Fibroblast of skin of back (primary cell): ENCODE results near the gene TNFRSF1A.
A peak's percentile ranks its signal among the peaks of the same experiment; 100 is the strongest.

Source experiments
- DNase-seq: peaks from one replicate; pipeline ENCODE4 v3.0.0-alpha.2; 2013

TNFRSF1A gene

DNA sequence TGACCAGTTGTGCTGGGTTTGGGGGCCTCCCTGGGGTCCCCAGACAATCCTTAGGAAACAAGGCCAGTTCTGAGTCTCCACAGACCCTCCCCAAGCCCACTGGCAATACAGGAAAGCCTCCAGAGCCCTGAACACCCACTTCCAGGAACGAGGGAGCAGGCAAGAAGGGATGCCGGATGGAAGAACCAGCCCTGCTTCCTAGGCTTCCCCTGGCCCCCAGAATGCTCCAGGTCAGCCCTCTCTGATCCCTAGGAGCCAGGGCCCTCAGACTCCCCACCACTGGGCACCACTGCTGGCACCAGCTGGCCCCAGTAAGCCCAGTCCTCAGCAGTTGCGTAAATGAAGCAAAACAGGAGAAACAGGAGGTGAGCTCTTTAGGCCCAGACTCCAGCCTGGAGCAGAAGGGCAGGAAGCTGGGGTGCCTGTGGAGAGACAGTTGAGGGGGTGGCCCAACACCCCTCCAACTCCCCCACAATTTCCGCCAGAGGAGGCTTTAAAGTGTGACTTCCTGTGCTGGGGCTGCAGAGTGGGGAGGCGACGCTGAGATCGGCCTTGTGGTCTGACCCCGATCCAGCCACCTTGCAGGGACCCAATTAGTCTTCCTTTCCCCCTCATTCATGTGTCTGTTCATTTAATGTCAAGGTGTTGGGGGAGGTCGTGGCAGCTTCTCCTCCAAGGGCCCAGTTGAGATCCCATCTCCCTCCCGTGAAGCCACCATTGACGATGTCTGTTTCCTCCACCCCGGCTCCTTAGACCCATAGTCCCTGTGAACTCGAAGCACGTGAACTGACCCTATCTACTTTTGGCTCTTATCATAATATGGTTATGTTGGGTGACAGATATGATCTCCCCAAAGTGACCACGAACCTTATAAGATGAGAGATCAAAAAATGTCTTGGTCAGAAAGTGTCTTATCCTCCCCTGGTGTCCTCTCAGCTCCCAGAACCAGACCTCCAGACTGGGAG, 4.7 kb downstream of the TNFRSF1A start:
- DNase-seq: no peak

DNA sequence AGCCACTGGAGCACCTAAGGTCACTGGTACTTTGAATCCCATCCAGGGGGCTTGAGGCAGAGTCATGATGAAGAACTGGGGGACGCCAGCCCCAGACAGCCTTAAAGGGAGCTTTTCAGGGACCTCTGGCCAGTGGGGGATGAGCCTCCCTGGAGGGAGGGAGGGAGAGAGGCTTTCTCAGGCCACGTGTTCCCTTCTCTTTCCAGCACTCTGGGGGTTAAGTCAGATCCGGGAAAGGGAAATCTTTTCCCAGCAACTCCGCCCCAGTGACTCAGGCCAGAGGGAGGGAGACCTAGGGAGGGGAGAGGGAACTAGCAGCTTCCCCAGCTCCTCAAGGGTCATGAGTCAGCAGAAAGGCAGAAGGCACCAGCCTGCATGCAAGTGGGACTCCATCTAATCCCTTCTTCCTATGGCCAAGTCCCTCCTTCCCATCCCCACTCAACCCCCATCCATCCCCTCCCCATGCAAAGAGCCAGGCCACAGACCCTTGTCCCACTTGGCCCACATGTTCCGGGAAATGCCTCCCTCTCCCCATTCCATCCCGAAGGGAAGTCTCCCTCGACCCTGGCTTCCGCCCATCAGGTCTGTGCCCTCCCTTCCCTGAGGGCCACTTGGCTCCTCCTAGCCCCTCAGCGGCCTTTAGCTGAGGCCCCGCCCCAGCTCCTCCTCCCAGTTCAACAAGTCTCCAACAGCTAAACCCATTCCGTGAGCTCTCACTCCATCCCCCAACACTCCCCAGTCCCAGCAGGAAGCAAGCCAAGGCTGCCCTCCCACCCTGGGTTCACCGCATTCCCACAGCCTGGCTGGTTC, 5.6 kb downstream of the TNFRSF1A start:
- DNase-seq: peak; percentile 100

DNA sequence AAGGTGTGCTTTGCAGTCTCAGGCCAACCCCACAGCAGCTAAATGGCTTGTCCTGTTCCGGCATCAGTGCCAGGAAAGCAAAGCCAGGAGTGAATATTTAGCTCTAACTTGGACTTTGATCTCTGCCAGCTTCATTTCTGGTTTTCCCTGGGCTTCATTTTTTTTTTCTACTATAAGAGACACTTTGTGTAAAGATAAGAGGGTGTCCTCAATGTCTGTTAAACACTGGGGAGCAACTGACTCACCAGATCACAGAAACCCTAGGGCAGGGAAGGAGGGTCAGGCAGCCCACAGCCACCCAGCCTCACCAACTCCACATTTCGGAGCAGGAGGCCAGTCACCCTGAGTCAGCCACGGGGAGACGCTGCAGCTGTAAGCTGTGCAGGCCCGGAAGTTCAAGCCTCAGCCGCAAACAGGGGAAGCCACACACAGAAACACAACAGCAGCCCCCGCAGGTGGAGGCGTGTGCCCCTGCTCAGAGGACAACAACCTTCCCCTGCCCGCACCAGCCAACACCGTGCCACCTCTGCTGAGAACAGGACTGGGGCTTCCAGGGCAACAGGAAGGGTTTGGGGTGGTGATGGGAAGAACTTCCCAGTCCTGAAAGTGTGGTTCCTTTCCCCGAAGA, 6.3 kb downstream of the TNFRSF1A start:
- DNase-seq: peak; percentile 86

- no peak for DNase-seq
Measured at GRCh38 chr12:6334940-6335450, 6.9 kb downstream of the TNFRSF1A start.

DNA sequence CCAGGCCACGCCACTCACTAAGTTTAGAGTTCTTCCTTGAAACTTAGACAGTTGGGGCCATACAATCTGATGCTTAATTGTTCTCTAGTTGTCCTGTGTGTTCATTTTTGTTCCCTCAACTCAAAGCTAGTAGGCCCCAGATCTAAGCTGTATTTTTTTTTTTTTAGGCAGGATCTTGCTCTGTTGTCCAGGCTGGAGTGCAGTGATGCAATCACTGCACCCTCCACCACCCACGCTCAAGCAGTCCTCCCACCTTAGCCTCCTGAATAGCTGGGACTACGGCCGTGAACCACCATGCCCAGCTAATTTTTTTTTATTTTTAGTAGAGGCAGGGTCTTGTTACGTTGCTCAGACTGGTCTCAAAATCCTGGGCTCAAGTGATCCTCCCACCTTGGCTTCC, 7.5 kb downstream of the TNFRSF1A start:
- no peak for DNase-seq

DNA sequence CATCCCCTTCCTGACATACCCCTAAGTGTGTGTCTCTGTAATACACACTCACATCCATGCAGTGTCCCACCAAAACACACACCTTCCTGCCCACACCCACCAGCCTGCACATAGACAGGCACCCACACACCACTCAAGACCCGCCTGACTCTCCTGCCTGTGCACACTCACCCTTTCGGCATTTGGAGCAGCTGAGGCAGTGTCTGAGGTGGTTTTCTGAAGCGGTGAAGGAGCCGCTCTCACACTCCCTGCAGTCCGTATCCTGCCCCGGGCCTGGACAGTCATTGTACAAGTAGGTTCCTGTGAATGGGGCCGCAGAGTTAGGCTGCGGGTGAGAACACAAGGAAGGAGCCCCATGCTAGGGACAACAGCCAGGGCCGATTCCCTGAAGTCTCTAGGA, 8.3 kb downstream of the TNFRSF1A start:
- peak; percentile 74 for DNase-seq

DNA sequence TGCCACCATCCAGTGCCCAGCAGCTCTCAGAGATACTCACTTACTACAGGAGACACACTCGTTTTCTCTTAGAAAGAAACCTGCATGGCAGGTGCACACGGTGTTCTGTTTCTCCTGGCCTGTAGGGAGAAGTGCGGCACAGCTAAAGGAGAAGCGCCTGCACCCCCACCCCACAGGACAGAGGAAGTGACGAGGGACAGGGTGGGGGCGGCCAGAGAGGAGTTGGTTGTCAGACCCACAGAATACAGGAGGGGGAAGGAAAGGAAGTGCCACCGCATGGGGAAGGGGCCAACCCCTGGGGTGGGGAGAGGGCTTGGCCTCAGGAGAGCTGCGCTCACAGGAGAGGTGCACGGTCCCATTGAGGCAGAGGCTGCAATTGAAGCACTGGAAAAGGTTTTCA, 8.8 kb downstream of the TNFRSF1A start:
- no peak for DNase-seq

DNA sequence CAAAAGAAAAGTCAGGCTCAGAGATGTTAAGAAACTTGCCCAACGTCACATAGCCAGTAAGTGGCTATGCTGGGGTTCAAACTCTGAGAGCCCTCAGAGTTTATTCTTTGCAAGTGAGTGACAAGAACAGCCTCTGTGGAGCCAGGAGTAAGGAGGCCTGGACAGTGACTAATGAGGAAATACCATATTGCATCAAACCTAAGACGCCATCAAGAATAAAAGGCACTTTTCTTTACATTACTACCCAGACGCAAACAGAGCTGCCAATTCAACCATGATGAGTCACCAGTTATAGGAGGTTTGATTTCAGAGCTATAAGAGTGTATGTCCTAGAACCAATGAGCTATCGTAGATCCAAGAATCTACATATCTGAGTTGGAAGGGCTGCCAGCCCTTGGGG, 9.4 kb downstream of the TNFRSF1A start:
- DNase-seq: peak; percentile 95

DNA sequence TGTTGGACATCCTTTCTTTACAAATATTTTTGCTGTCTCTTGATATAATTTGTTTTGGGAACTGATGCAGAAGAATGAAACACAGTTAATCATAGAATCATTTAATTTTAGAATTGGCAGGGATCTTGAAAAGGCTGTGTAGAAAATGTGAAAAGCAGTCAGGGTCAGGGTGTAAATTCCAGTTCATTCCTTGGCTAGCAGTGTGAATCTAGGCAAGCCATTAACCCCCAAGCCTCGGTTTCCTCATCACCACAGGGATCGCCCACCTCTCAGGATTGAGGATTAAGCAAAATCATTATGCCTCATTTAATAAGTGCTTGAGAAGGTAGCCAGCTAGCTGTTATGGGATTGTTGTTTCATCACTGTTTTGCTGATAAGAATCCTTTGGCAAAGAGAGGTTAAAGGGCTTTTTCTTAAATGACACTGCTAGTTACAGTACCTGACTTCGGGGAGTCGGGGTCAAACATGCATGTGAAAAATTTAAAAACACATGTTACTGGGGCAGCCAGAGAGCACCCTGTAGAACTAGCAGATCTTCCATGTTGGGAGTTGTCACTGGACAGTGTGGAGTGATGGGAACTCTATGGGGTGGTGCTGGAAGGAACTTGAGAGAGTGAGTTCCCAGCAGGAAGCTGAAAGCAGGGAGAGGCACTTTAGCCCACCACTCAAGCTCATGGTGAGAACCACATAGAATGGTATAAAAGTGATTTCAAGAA, 10.7 kb downstream of the TNFRSF1A start:
- DNase-seq: no peak

- DNase-seq: no peak
Measured at GRCh38 chr12:6330192-6330591, 11.7 kb downstream of the TNFRSF1A start.

DNA sequence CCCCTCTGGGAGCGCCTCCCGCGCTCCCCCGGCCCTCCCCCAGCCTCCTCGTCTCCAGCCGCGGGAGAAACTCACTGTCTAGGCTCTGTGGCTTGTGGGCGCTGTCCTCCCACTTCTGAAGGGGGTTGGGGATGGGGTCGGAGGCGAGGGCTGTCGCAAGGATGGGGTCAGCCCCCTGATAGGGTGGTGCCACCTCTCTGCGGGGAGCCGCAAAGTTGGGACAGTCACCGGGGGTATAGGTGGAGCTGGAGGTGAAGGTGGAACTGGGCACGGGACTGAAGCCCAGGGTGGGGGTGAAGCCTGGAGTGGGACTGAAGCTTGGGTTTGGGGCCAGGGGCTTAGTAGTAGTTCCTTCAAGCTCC, 12.2 kb downstream of the TNFRSF1A start:
- DNase-seq: no peak

- no peak for DNase-seq
Measured at GRCh38 chr12:6328945-6329702, 12.8 kb downstream of the TNFRSF1A start.

GRCh38 chr12:6328045-6328779, 13.7 kb downstream of the TNFRSF1A start:
- no peak for DNase-seq

DNA sequence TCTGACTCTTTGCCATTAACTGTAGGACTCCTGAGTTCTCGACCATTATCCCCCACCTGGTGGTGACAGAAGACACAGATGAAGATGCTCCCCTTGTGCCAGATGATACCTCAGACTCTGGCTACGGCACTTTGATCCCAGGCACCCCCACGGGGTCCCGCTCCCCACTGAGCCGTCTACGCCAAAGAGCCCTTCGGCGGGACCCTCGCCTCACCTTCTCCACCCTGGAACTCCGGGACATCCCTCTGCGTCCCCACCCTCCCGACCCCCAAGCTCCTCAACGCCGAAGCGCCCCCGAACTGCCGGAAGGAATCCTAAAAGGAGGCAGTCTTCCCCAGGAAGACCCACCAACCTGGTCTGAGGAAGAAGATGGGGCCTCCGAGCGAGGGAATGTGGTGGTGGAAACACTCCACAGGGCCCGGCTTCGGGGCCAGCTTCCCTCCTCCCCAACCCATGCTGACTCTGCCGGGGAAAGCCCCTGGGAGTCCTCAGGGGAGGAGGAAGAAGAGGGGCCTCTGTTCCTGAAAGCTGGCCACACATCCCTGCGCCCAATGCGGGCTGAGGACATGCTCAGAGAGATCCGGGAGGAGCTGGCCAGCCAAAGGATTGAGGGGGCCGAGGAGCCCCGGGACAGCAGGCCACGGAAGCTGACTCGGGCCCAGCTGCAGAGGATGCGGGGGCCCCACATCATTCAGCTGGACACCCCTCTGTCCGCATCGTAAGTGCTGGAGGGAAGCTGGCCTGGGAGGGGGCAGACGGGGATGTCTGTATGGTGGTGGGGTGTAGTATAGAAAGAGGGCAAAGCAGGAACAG, 14.4 kb downstream of the TNFRSF1A start:
- no peak for DNase-seq

DNA sequence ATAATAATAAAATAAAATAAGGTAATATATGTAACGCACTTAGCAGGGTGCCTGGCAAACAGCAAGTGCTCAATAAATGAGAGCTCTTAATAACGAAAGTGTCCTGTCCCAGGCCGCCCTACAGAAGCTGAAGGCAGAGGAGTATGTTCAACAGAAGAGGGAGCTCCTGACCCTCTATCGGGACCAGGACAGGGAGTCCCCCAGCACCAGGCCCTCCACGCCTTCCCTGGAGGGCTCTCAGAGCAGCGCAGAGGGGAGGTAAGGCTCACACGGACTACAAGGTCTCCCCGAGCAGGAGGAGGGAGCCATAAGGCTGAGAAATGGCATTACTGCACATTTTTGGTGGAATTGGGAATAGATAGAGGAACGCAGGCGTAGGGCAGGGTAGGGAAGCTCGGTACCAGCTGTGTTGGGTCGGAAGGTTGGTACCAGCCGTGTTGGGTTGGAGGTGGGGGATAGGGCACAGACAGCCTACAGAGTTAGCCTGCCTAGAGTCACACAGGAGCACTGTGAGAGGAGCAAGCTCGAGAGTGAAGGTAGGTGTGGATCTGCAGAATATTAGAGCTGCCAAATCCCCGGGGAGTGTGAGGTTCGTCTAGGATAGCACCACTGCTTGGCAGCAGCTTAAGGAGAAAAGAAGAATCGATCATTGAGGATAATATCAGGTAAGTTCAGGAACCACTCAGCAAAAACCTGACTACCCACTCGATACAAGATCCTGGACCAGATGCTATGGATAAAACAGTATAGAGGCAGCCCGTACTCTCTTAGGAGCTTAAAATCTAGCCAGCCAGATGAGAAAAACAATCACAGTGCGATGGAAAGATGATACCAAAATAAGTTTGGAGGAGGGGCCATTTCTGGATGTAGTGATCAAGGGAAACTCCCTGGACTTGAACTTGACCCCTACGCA, 15.3 kb downstream of the TNFRSF1A start:
- peak; percentile 63 for DNase-seq

GRCh38 chr12:6324936-6325750, 16.7 kb downstream of the TNFRSF1A start:
- no peak for DNase-seq

GRCh38 chr12:6323995-6324711, 17.7 kb downstream of the TNFRSF1A start:
- DNase-seq: no peak
